SK-N-SH (cell line): ENCODE results near the gene POU2F1.

ENCODE experiments used
- GABPA ChIP-seq: IDR thresholded peaks from 2 replicates; pipeline ENCODE4 v1.4.0; 2012; ENCODE audit warnings: low read depth, mild to moderate bottlenecking
- MXI1 ChIP-seq: IDR thresholded peaks from 2 replicates; pipeline ENCODE4 v1.6.1; 2012; ENCODE audit warnings: mild to moderate bottlenecking, low read depth, low read length, improper control_type of control experiment
- RAD21 ChIP-seq: IDR thresholded peaks from 2 replicates; pipeline ENCODE4 v1.6.1; 2012; ENCODE audit warnings: mild to moderate bottlenecking, low read length
- TF ChIP-seq, protein P1 (sequence below): fragments of 200-600 bp; sonication (generic); IDR thresholded peaks from 2 replicates; pipeline ENCODE4 v1.6.1; 2017; ENCODE audit warnings: antibody characterized with exemption, mild to moderate bottlenecking, moderate library complexity
- TF ChIP-seq, protein P2 (sequence below): fragments of 150-350 bp; IDR thresholded peaks from 2 replicates; pipeline ENCODE4 v1.6.1; 2016; ENCODE audit warnings: mild to moderate bottlenecking, low read depth, low read length
- TF ChIP-seq, protein P3 (sequence below): IDR thresholded peaks from 2 replicates; pipeline ENCODE4 v1.4.0; 2012; ENCODE audit warnings: low read depth
- TF ChIP-seq, protein P4 (sequence below): IDR thresholded peaks from 2 replicates; pipeline ENCODE4; 2012

DNA sequence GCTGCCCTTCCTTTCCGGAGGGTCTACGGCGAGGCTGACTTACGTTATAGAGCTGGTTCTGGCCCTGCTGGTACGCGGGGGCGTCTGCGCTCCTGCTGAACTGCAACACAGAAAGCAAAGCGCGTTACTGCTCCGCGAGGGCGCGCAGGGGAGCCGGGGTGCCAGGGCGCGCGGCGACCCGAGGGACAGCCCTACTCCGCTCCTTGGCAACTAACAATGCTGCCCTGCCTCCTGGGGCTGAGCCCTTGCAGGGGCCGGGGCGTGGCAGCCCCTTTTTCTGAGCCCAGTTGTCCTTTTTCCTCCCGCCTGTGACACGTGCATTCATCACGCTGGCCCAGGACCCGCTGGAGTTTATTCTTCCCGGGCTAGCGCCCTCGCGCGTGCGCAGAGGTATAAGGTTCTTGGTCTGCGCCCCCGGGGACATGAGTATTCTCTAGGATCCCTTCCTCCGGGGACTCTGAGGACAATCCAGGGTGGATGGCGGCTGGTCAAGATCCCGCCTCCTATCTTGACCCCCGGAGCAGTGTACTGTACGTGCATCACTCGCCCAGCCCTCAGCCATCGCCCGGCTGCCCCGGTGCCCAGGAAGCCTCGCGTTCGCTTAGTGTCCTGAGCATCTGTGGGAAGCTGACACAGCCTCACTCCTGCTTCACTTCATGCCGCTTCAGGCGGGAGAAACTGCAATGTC, 218.8 kb downstream of the POU2F1 start:
- TF ChIP-seq, protein P1, sequence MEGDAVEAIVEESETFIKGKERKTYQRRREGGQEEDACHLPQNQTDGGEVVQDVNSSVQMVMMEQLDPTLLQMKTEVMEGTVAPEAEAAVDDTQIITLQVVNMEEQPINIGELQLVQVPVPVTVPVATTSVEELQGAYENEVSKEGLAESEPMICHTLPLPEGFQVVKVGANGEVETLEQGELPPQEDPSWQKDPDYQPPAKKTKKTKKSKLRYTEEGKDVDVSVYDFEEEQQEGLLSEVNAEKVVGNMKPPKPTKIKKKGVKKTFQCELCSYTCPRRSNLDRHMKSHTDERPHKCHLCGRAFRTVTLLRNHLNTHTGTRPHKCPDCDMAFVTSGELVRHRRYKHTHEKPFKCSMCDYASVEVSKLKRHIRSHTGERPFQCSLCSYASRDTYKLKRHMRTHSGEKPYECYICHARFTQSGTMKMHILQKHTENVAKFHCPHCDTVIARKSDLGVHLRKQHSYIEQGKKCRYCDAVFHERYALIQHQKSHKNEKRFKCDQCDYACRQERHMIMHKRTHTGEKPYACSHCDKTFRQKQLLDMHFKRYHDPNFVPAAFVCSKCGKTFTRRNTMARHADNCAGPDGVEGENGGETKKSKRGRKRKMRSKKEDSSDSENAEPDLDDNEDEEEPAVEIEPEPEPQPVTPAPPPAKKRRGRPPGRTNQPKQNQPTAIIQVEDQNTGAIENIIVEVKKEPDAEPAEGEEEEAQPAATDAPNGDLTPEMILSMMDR: no peak
- TF ChIP-seq, protein P2, sequence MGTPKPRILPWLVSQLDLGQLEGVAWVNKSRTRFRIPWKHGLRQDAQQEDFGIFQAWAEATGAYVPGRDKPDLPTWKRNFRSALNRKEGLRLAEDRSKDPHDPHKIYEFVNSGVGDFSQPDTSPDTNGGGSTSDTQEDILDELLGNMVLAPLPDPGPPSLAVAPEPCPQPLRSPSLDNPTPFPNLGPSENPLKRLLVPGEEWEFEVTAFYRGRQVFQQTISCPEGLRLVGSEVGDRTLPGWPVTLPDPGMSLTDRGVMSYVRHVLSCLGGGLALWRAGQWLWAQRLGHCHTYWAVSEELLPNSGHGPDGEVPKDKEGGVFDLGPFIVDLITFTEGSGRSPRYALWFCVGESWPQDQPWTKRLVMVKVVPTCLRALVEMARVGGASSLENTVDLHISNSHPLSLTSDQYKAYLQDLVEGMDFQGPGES: no peak
- TF ChIP-seq, protein P3, sequence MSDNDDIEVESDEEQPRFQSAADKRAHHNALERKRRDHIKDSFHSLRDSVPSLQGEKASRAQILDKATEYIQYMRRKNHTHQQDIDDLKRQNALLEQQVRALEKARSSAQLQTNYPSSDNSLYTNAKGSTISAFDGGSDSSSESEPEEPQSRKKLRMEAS: peak; percentile 86
- TF ChIP-seq, protein P4, sequence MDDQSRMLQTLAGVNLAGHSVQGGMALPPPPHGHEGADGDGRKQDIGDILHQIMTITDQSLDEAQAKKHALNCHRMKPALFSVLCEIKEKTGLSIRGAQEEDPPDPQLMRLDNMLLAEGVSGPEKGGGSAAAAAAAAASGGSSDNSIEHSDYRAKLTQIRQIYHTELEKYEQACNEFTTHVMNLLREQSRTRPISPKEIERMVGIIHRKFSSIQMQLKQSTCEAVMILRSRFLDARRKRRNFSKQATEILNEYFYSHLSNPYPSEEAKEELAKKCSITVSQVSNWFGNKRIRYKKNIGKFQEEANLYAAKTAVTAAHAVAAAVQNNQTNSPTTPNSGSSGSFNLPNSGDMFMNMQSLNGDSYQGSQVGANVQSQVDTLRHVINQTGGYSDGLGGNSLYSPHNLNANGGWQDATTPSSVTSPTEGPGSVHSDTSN: no peak
- TF ChIP-seq MXI1 (peak; percentile 99), RAD21 (peak; percentile 10; the same call in 1 of the 2 replicates), GABPA (no peak)
